ENCODE measurements around the gene KAT2B. TPM values are rescaled to one million over a fixed set of nuclear protein-coding genes. Genes with fewer than 3 reads are reported as not detected.
A peak's percentile ranks its signal among the peaks of the same experiment; 100 is the strongest.

Gene KAT2B
- total and polyA plus RNA-seq, 2 of the 13 experiments (the other 11 are each of a cell fraction or from before 2014, with no cell fraction given) = 0.97 to 1.7 TPM

DNA sequence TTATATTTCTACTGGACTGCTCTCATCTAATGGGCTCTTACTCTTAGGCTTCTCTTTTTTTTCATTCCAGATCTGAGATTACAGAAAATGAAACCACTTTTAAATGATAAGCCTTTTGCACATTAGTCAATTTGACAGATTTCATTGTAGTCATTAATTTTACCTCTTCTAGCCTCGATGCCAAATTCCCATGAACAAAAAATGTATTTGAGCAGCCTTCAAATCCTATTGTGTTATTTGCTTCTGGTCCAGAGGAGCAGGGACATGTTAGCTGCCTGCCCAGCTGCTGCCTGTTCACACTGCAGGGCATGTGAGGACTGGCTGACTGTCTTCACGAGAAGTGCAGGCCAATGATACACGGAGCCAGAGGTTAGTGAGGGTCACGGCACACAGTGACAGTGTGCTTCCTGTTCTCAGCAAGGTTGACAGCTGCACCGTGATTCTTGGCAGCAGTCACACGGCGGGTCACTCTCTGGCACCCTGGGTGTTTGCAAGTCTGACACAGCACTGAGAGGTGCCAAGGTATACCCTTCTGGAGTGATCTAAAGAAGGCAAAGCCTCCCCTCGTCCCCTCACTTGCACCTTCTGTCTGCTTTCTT lies 40.8 kb downstream of the KAT2B start (continued):
- no peak for TF ChIP-seq ZNF326 (CRISPR knock-in tag; IDR thresholded peaks at IDR 0.05; ENCODE audit: borderline replicate concordance)
- peak; percentile 27; the same call in 1 of the 2 replicates for TF ChIP-seq HDAC2 (CRISPR knock-in tag; IDR thresholded peaks at IDR 0.05)
- TF ChIP-seq MZF1 (CRISPR knock-in tag; IDR thresholded peaks at IDR 0.05; ENCODE audit: borderline replicate concordance) = no peak
- no peak for TF ChIP-seq ZFP41 (CRISPR knock-in tag; IDR thresholded peaks at IDR 0.05; ENCODE audit: borderline replicate concordance)
- TF ChIP-seq ZNF138 (CRISPR knock-in tag; IDR thresholded peaks at IDR 0.05; ENCODE audit: low read depth) = no peak
- TF ChIP-seq ZNF329 (CRISPR knock-in tag; IDR thresholded peaks at IDR 0.05; ENCODE audit: low read depth) = 0 out of 2 replicates have a peak, but pooled peaks have one; percentile 28
- TF ChIP-seq ZNF460 (CRISPR knock-in tag; IDR thresholded peaks at IDR 0.05; ENCODE audit: borderline replicate concordance) = no peak
- TF ChIP-seq FLYWCH1 (CRISPR knock-in tag; IDR thresholded peaks at IDR 0.05) = no peak
- TF ChIP-seq HHEX (CRISPR knock-in tag; IDR thresholded peaks at IDR 0.05) = no peak
- no peak for TF ChIP-seq CBFB (CRISPR knock-in tag; IDR thresholded peaks at IDR 0.05)
- no peak for TF ChIP-seq ZFYVE20 (CRISPR knock-in tag; IDR thresholded peaks at IDR 0.05; ENCODE audit: borderline replicate concordance, low read depth)
- no peak for TF ChIP-seq NR2F2 (IDR thresholded peaks at IDR 0.05; ENCODE audit: borderline replicate concordance, low read depth)
- TF ChIP-seq ZNF788 (CRISPR knock-in tag; IDR thresholded peaks at IDR 0.05; ENCODE audit: borderline replicate concordance) = no peak
- TF ChIP-seq RXRB (CRISPR knock-in tag; IDR thresholded peaks at IDR 0.05; ENCODE audit: borderline replicate concordance) = peak; percentile 76
- TF ChIP-seq ZNF678 (CRISPR knock-in tag; IDR thresholded peaks at IDR 0.05) = no peak
- TF ChIP-seq SP5 (CRISPR knock-in tag; IDR thresholded peaks at IDR 0.05; ENCODE audit: borderline replicate concordance, low read depth) = no peak
- TF ChIP-seq, protein P1, sequence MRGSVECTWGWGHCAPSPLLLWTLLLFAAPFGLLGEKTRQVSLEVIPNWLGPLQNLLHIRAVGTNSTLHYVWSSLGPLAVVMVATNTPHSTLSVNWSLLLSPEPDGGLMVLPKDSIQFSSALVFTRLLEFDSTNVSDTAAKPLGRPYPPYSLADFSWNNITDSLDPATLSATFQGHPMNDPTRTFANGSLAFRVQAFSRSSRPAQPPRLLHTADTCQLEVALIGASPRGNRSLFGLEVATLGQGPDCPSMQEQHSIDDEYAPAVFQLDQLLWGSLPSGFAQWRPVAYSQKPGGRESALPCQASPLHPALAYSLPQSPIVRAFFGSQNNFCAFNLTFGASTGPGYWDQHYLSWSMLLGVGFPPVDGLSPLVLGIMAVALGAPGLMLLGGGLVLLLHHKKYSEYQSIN (CRISPR knock-in tag; IDR thresholded peaks at IDR 0.05; ENCODE audit: borderline replicate concordance) = no peak
- no peak for TF ChIP-seq ZKSCAN8 (CRISPR knock-in tag; IDR thresholded peaks at IDR 0.05; ENCODE audit: borderline replicate concordance)
- TF ChIP-seq, protein P2, sequence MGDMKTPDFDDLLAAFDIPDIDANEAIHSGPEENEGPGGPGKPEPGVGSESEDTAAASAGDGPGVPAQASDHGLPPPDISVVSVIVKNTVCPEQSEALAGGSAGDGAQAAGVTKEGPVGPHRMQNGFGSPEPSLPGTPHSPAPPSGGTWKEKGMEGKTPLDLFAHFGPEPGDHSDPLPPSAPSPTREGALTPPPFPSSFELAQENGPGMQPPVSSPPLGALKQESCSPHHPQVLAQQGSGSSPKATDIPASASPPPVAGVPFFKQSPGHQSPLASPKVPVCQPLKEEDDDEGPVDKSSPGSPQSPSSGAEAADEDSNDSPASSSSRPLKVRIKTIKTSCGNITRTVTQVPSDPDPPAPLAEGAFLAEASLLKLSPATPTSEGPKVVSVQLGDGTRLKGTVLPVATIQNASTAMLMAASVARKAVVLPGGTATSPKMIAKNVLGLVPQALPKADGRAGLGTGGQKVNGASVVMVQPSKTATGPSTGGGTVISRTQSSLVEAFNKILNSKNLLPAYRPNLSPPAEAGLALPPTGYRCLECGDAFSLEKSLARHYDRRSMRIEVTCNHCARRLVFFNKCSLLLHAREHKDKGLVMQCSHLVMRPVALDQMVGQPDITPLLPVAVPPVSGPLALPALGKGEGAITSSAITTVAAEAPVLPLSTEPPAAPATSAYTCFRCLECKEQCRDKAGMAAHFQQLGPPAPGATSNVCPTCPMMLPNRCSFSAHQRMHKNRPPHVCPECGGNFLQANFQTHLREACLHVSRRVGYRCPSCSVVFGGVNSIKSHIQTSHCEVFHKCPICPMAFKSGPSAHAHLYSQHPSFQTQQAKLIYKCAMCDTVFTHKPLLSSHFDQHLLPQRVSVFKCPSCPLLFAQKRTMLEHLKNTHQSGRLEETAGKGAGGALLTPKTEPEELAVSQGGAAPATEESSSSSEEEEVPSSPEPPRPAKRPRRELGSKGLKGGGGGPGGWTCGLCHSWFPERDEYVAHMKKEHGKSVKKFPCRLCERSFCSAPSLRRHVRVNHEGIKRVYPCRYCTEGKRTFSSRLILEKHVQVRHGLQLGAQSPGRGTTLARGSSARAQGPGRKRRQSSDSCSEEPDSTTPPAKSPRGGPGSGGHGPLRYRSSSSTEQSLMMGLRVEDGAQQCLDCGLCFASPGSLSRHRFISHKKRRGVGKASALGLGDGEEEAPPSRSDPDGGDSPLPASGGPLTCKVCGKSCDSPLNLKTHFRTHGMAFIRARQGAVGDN (CRISPR knock-in tag; IDR thresholded peaks at IDR 0.05) = peak; percentile 73
- peak; percentile 54; the same call in 1 of the 2 replicates for TF ChIP-seq ETV5 (CRISPR knock-in tag; IDR thresholded peaks at IDR 0.05; ENCODE audit: borderline replicate concordance)
- no peak for TF ChIP-seq RORA (CRISPR knock-in tag; IDR thresholded peaks at IDR 0.05)
- no peak for TF ChIP-seq GABPA (IDR thresholded peaks at IDR 0.05; ENCODE audit: low read depth, low read length)
- peak; percentile 41; the same call in 1 of the 2 replicates for TF ChIP-seq GABPA (CRISPR knock-in tag; IDR thresholded peaks at IDR 0.05; ENCODE audit: low read depth)
- TF ChIP-seq HNRNPH1 (optimal IDR thresholded peaks at IDR 0.05; ENCODE audit: low read depth, low read length) = no peak
- no peak for TF ChIP-seq HMGA1 (CRISPR knock-in tag; conservative IDR thresholded peaks at IDR 0.05)
- no peak for TF ChIP-seq TCF7 (IDR thresholded peaks at IDR 0.05; ENCODE audit: low read depth)
- TF ChIP-seq GATAD1 (CRISPR knock-in tag; IDR thresholded peaks at IDR 0.05) = no peak
- no peak for TF ChIP-seq IKZF4 (CRISPR knock-in tag; IDR thresholded peaks at IDR 0.05; ENCODE audit: borderline replicate concordance, low read depth, not compliant biosample characterization)
